Parathyroid adenoma (tissue), 2 donors: ENCODE data around the gene NHLRC4.

Experiments
- H2AFZ ChIP-seq: fragments of 300-600 bp; sonication (generic); one replicate; pipeline ENCODE4 v1.7.0; 2017; ENCODE audit warnings: antibody characterized with exemption, mild to moderate bottlenecking
- H3K27ac ChIP-seq: fragments of 300-600 bp; sonication (generic); one replicate; pipeline ENCODE4 v1.7.0; 2017
- H3K27me3 ChIP-seq: fragments of 300-600 bp; sonication (generic); one replicate; pipeline ENCODE4 v1.7.0; 2017; ENCODE audit warnings: low read length; ENCODE audit not compliant: control insufficient read depth, insufficient read depth
- H3K36me3 ChIP-seq: fragments of 300-600 bp; sonication (generic); one replicate; pipeline ENCODE4 v1.7.0; 2017; ENCODE audit warnings: low read length; ENCODE audit not compliant: control insufficient read depth, insufficient read depth
- H3K4me1 ChIP-seq: fragments of 300-600 bp; sonication (generic); one replicate; pipeline ENCODE4 v1.7.0; 2017; ENCODE audit warnings: control low read depth
- H3K4me2 ChIP-seq: fragments of 300-600 bp; sonication (generic); one replicate; pipeline ENCODE4 v1.7.0; 2017; ENCODE audit warnings: low read length
- H3K4me3 ChIP-seq: fragments of 300-600 bp; sonication (generic); one replicate; pipeline ENCODE4 v1.7.0; 2017; ENCODE audit warnings: low read depth, low read length
- H3K79me2 ChIP-seq: fragments of 300-600 bp; sonication (generic); one replicate; pipeline ENCODE4 v1.7.0; 2017; ENCODE audit warnings: control low read depth
- H3K9ac ChIP-seq: fragments of 300-600 bp; sonication (generic); one replicate; pipeline ENCODE4 v1.7.0; 2017; ENCODE audit warnings: mild to moderate bottlenecking
- H3K9me3 ChIP-seq: fragments of 300-600 bp; sonication (generic); one replicate; pipeline ENCODE4 v1.7.0; 2017; ENCODE audit warnings: low read length; ENCODE audit not compliant: control insufficient read depth
- TF ChIP-seq, protein P1 (sequence below): fragments of 300-600 bp; sonication (generic); IDR thresholded peaks from one replicate; pipeline ENCODE4 v1.7.0; 2017; ENCODE audit warnings: antibody characterized with exemption, mild to moderate bottlenecking
- donor health status: primary hyperparathyroidism.

Gene NHLRC4

DNA sequence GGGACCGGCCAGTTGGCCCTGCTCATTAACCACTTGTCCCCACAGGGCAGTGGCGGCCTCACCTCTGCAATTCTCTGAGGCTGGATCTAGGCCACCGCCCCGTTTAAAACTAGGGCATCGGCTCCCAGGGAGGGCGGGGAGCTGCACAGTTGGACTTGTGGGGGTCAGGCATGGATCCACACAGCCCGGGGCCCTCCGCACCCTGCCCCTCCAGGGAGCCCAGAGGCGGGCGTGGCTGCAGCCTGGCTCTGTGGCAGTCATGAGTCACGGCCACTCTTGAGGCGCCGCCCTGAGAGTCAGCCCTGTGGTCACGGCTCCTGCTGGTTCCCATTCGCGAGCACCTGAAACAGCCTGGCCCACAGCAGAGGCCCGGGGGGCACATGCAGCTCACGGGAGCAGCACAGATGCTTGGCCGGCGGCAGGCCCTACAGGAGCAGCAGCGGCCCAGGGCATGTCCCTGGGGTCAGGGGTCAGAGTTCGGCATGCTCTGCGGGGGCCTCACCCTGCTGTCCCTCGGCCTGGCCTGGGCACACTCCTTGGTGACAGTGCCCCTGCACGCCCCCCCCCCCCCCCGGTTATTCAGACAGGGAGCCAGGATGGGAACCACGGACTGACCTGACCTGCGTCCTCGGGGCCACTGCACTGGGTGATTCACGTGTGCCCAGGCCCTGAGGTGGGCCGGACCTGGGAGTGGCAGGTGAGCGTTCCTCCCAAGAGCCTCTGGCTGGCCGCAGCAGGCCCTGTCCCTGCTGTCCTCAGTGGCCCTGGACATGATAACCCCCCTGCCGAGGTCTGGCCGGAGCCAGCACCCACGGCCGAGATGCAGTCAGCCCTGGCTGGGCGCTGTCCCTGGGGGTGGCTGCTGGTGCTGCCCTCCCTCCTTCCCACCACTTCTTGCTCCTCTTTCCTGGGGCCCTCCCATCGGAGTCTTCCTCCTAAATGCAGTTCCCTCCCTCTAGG lies 31.1 kb upstream of the NHLRC4 start:
- TF ChIP-seq, protein P1, sequence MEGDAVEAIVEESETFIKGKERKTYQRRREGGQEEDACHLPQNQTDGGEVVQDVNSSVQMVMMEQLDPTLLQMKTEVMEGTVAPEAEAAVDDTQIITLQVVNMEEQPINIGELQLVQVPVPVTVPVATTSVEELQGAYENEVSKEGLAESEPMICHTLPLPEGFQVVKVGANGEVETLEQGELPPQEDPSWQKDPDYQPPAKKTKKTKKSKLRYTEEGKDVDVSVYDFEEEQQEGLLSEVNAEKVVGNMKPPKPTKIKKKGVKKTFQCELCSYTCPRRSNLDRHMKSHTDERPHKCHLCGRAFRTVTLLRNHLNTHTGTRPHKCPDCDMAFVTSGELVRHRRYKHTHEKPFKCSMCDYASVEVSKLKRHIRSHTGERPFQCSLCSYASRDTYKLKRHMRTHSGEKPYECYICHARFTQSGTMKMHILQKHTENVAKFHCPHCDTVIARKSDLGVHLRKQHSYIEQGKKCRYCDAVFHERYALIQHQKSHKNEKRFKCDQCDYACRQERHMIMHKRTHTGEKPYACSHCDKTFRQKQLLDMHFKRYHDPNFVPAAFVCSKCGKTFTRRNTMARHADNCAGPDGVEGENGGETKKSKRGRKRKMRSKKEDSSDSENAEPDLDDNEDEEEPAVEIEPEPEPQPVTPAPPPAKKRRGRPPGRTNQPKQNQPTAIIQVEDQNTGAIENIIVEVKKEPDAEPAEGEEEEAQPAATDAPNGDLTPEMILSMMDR = no peak
- H3K9me3 ChIP-seq = no peaks in the 10 kb centered on the region
- H3K4me2 ChIP-seq = no peak overlapping the region
- no peaks in the 10 kb centered on the region for H3K4me1 ChIP-seq
- no peaks in the 10 kb centered on the region for H3K36me3 ChIP-seq
- no peak overlapping the region for H3K27ac ChIP-seq
- no peak overlapping the region for H3K9ac ChIP-seq
- no peak overlapping the region for H2AFZ ChIP-seq
- no peaks in the 10 kb centered on the region for H3K27me3 ChIP-seq
- peaks cover 58% of the 10 kb centered on the region for H3K79me2 ChIP-seq
- H3K4me3 ChIP-seq = no peak overlapping the region

DNA sequence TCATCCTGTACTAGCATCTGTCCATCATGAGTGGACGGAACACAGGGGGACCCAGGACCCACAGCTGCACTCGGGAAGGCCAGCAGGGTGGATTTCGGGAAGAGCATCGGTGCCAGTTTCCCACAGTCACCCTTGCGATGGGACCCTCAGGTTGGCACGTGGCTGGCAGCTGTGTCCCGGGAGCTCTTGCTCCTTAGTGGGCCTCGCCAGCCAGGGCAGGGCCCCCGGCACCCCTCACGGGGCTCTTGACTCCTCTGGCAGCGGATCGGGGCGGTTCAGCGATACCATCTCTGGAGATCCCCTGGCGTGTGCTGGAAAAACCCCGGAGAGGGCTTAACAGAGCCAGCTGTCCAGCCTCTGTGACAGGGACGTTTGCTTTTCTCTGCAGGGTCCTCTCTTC lies 30.1 kb upstream of the NHLRC4 start:
- Histone ChIP-seq H3K9ac (no peak overlapping the region), H3K36me3 (no peaks in the 10 kb centered on the region), H3K27me3 (no peaks in the 10 kb centered on the region), H3K4me2 (no peak overlapping the region), H3K4me3 (no peak overlapping the region), H3K79me2 (peaks cover 53% of the 10 kb centered on the region), H2AFZ (no peak overlapping the region), H3K9me3 (no peaks in the 10 kb centered on the region), H3K4me1 (no peaks in the 10 kb centered on the region), H3K27ac (no peak overlapping the region)
- TF ChIP-seq, protein P1 = no peak

DNA sequence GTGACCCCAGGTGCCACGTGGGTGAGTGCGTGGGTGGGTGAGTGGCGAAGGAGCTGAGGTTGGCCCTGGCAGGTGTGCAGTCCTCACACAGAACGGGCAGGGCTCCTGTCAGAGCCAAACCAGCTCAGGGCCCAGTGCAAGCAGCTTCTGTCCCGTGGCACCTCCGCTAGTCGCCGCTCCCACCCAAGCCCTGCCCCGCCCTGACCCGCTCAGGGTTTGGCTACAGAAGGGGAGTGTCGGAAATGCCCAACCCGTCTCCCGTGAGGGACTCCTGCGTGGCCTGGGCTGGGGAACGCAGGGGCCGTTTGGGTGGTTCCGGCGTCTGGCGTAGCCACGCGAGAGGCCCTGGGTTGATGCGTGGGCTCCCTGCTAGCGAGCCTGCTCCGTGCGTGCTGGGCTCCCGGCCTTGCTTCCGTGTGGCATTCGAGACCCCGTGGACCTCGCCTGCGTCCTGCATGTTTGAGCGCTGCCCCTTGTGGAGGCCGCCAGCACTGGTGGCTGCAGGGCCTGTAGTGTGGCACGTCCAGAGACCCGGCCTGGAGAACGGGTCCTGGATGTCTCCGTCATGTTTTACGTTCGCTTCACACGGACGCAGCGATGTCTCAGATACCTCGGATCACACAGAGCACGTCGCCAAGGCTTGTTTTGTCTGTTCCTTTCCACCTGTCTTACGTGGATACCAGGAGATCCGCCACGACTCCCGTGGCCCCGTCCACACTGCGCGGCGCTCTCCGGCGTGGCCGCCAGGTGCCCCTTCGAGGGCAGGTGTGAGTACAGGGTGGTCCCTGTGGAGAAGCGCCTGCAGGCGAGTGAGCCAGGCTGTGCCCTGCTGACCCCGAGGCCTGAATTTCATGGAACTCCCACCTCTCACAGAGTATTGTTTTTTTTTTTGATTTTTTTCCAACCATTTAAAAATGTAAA lies 29.1 kb upstream of the NHLRC4 start:
- Histone ChIP-seq H2AFZ (no peak overlapping the region), H3K79me2 (peaks cover 54% of the 10 kb centered on the region), H3K9ac (no peak overlapping the region), H3K4me2 (no peak overlapping the region), H3K36me3 (no peaks in the 10 kb centered on the region), H3K4me1 (no peaks in the 10 kb centered on the region), H3K9me3 (no peaks in the 10 kb centered on the region), H3K27me3 (no peaks in the 10 kb centered on the region), H3K27ac (no peak overlapping the region), H3K4me3 (no peak overlapping the region)
- TF ChIP-seq, protein P1 = no peak

DNA sequence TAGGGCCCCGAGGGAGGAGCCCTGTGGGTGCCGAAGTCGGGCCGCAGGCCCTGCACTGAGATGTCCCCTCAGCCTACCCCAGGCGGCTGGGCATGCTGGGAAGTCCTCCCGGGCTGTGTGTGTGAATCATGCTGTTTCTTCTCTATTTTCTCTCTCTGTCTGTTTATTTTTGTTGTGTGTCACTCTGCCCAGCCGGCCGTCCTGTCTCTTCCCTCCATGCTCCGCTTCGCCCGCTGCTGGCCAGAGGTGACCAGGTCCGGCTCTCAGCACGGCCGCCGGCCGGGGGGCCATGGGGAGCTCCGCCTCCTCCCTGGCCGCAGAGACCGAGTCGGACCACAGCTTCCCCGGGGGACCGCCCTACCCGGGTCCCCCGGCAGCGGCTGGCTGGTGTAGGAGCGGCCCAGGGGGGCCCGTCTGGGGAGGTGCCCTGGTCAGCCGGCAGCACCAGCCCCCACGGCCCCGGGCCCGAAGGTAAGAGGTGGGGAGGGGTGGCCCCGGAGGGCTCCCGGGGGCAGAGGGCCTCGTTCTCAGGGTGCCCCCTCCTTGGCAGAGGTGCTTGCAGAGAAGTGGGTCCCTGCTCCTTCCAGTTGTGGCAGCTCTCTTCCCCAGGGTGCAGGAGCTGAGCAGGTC lies 26.8 kb upstream of the NHLRC4 start:
- H3K4me3 ChIP-seq = no peak overlapping the region
- no peak overlapping the region for H2AFZ ChIP-seq
- no peak overlapping the region for H3K9ac ChIP-seq
- no peaks in the 10 kb centered on the region for H3K36me3 ChIP-seq
- H3K79me2 ChIP-seq = peaks cover 37% of the 10 kb centered on the region
- H3K27ac ChIP-seq = no peak overlapping the region
- H3K4me2 ChIP-seq = no peak overlapping the region
- no peaks in the 10 kb centered on the region for H3K9me3 ChIP-seq
- H3K4me1 ChIP-seq = no peaks in the 10 kb centered on the region
- TF ChIP-seq, protein P1 = no peak
- H3K27me3 ChIP-seq = no peaks in the 10 kb centered on the region
